ENCODE data around the gene MINK1.

GRCh38 chr17:4785311-4786105 is 47.6 kb upstream of the MINK1 start:
- TF ChIP-seq CTCF (IDR thresholded peaks at IDR 0.05): no peak
- TF ChIP-seq POLR2A (IDR thresholded peaks at IDR 0.05): no peak
- no peak for TF ChIP-seq EP300 (IDR thresholded peaks at IDR 0.05)

All from ovary (tissue), 3 donors.